Tibial artery (tissue), 4 donors: ENCODE measurements around the gene CNGA1.

ENCODE experiments used
- DNase-seq, 2 donors: peaks; one replicate each; pipeline ENCODE4 v3.0.0-alpha.2; 2019
- H3K27ac ChIP-seq, 2 donors: fragments of 200-600 bp; sonication (generic) in 1 of 2; 1 replicate in 1 of 2; 2 replicates in 1 of 2; pipeline ENCODE4 v1.5.1; 2018 to 2019; ENCODE audit warnings: mild to moderate bottlenecking in 1 of 2
- H3K27me3 ChIP-seq, 2 donors: fragments of 200-600 bp; sonication (generic) in 1 of 2; one replicate each; pipeline versions ENCODE4 v1.5.1 to v1.6.0; 2016 to 2019
- H3K36me3 ChIP-seq, 3 donors: fragments of 200-600 bp; sonication (generic) in 2 of 3; one replicate each; pipeline ENCODE4 v1.5.1; 2016 to 2019; ENCODE audit warnings: mild to moderate bottlenecking in 2 of 3
- H3K4me1 ChIP-seq, 4 donors: fragments of 200-600 bp; sonication (generic) in 2 of 4; 1 replicate in 3 of 4; 2 replicates in 1 of 4; pipeline ENCODE4 v1.5.1; 2016 to 2019
- H3K4me3 ChIP-seq, 2 donors: fragments of 200-600 bp; sonication (generic) in 1 of 2; 1 replicate in 1 of 2; 2 replicates in 1 of 2; pipeline ENCODE4 v1.5.1; 2018 to 2019; ENCODE audit warnings: mild to moderate bottlenecking in 2 of 2
- H3K9me3 ChIP-seq, 3 donors: fragments of 200-600 bp; sonication (generic) in 1 of 3; one replicate each; pipeline ENCODE4 v1.5.1; 2016 to 2019
- intact Hi-C: fragments of 100-400 bp; cut with DNase I; formaldehyde crosslinking; loops from one replicate; pipeline ENCODE4 v1.15.0; 2023; ENCODE audit warnings: low total_unique reads
- TF ChIP-seq, protein P1 (sequence below), 2 experiments: fragments of 200-600 bp in 1 of 2; fragments of 450-650 bp in 1 of 2; IDR thresholded peaks; one replicate each; pipeline ENCODE4 v1.5.1; 2017 to 2019; ENCODE audit warnings: antibody characterized with exemption in 2 of 2, mild to moderate bottlenecking in 1 of 2, moderate library complexity in 1 of 2

The CNGA1 gene

DNA sequence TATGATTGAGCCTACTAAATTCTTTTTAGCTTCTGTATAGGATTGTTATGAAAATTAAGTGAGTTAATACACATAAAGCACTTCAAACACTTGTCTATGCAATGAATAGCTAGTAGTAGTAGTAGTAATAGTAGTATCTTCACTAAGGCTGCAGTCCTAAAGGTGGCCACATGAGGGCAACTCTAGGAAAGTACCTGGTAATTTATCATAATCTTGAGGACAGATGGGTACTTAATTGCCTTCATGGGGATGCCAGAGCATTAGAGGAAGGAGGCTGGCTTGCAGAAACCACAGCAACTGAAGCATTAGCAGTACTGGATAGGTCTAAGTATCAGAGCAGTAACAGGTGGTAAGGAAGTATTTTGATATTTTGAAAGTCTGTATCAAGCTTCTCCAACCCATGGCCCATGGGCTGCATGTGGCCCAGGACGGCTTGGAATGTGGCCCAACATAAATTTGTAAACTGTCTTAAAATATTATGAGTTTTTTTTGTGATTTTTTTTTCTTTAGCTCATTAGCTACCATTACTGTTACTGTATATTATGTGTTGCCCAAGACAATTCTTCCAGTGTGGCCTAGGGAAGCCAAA, 17.4 kb upstream of the CNGA1 start:
- H3K27ac ChIP-seq = no peak overlapping the region
- H3K9me3 ChIP-seq = no peaks in the 10 kb centered on the region
- DNase-seq = no peak
- intact Hi-C loops = no loop called here
- H3K4me1 ChIP-seq = peaks cover 0 to 9% (median 3%) of the 10 kb centered on the region in 4 donors
- no peak overlapping the region for H3K4me3 ChIP-seq
- TF ChIP-seq, protein P1, sequence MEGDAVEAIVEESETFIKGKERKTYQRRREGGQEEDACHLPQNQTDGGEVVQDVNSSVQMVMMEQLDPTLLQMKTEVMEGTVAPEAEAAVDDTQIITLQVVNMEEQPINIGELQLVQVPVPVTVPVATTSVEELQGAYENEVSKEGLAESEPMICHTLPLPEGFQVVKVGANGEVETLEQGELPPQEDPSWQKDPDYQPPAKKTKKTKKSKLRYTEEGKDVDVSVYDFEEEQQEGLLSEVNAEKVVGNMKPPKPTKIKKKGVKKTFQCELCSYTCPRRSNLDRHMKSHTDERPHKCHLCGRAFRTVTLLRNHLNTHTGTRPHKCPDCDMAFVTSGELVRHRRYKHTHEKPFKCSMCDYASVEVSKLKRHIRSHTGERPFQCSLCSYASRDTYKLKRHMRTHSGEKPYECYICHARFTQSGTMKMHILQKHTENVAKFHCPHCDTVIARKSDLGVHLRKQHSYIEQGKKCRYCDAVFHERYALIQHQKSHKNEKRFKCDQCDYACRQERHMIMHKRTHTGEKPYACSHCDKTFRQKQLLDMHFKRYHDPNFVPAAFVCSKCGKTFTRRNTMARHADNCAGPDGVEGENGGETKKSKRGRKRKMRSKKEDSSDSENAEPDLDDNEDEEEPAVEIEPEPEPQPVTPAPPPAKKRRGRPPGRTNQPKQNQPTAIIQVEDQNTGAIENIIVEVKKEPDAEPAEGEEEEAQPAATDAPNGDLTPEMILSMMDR (IDR thresholded peaks at IDR 0.05) = peak in 1 of 2 experiments; percentile 12
- H3K36me3 ChIP-seq = no peaks in the 10 kb centered on the region
- no peaks in the 10 kb centered on the region for H3K27me3 ChIP-seq

DNA sequence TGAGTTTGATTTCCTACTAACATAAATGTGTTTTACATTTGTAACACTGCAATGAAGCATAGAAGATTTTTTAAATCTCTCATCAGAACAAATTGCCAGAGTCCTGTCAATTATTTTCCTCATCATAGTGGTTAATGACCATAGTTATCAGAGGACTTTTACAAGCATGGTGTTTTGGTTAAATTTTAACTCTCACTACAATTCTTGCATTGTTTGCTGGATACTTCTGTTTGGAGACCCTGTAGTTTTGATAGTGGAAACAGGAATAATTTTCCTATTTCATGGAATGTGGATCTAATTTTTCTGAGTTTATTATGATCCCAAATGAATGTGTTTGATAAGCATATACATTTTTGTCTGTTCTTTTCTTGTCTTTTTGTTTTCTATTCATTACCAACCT, 16.9 kb upstream of the CNGA1 start:
- Histone ChIP-seq H3K9me3 (no peaks in the 10 kb centered on the region), H3K4me3 (no peak overlapping the region), H3K27me3 (no peaks in the 10 kb centered on the region), H3K27ac (no peak overlapping the region), H3K4me1 (peaks cover 0 to 9% (median 3%) of the 10 kb centered on the region in 4 donors), H3K36me3 (no peaks in the 10 kb centered on the region)
- no peak for DNase-seq
- intact Hi-C loops = no loop called here
- TF ChIP-seq, protein P1 (IDR thresholded peaks at IDR 0.05) = no peak

DNA sequence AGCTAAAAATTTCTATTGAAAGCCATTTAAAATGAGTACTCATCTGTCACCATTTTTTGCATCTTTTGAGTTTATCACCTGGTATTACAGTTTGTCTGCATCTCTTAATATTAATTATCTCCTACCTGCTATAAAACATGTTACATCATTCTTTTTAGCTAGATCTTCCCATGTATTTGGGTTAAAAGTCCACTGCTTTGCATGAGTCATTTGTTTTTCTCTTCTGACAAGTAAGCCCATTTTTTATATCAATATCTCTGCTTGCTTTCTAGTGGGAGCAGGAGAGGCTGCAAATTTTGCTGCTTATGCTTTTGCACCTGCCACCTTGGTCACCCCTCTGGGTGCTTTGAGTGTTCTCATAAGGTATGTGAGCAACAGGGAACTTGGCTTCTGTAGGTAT, 16.2 kb upstream of the CNGA1 start:
- Histone ChIP-seq H3K4me1 (peaks cover 0 to 9% (median 3%) of the 10 kb centered on the region in 4 donors), H3K36me3 (no peaks in the 10 kb centered on the region), H3K4me3 (no peak overlapping the region), H3K27me3 (no peaks in the 10 kb centered on the region), H3K9me3 (no peaks in the 10 kb centered on the region), H3K27ac (no peak overlapping the region)
- DNase-seq = no peak
- intact Hi-C loops = no loop called here
- TF ChIP-seq, protein P1 (IDR thresholded peaks at IDR 0.05) = no peak

DNA sequence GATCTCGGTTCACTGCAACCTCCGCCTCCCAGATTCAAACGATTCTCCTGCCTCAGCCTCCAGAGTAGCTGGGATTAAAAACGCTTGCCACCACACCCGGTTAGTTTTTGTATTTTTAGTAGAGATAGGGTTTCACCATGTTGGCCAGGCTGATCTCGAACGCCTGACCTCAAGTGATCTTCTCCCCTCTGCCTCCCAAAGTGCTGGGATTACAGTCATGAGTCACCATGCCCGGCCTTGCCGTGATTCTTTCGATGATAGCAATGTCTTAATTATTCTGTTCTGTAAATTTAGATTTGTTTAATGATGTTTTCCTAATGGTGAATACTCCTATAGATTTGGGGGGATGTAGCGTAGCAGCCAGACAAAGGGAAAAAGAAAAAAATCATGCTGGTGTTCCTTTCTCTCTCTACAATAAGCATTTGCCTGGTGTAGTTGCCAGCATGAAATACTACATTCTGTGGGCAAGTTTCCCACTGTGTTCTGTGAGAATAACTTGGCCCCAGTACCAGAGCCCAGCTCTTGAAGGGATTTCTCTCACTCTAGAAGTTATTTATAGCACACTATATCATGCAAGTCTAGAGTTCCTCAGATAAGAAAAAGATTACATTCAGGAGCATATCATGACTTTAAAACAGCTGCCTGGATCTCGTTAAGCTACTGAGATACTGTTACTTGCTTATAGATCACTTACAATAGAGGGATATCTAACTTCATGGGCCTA, 15.5 kb upstream of the CNGA1 start:
- intact Hi-C loops = no loop called here
- Histone ChIP-seq H3K27ac (no peak overlapping the region), H3K4me1 (peaks cover 0 to 9% (median 3%) of the 10 kb centered on the region in 4 donors), H3K9me3 (no peaks in the 10 kb centered on the region), H3K4me3 (no peak overlapping the region), H3K36me3 (no peaks in the 10 kb centered on the region), H3K27me3 (no peaks in the 10 kb centered on the region)
- TF ChIP-seq, protein P1 (IDR thresholded peaks at IDR 0.05) = no peak
- no peak for DNase-seq

DNA sequence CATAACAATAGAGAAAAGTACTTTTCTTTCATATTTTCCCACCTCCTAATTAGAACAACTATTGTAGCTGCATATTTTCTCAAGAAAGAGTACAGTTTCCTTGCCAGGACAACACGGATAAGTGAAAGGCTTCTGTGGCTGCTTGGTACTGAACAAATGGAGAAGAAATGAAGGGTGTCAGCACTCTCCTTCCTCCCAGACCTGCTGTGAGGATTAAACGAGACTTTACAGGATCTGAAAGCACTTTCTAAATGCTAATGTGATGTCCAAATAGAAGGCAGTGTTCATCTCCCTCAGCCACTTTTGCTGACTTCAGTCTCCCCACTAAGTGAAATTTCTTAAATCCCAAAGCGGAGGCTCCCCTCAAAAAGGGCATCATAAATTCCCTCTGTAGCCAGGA, 14.0 kb upstream of the CNGA1 start:
- intact Hi-C loops = no loop called here
- DNase-seq = no peak
- no peaks in the 10 kb centered on the region for H3K27me3 ChIP-seq
- H3K4me3 ChIP-seq = no peak overlapping the region
- peaks cover 0 to 9% (median 3%) of the 10 kb centered on the region in 4 donors for H3K4me1 ChIP-seq
- H3K27ac ChIP-seq = no peak overlapping the region
- TF ChIP-seq, protein P1 (IDR thresholded peaks at IDR 0.05) = no peak
- no peaks in the 10 kb centered on the region for H3K36me3 ChIP-seq
- H3K9me3 ChIP-seq = no peaks in the 10 kb centered on the region
